H9 (cell line): ENCODE data around the gene PI4K2A. TPM values are rescaled to one million over a fixed set of nuclear protein-coding genes. Genes with fewer than 3 reads are reported as not detected.

ENCODE experiments used
- DNase-seq: peaks from one replicate; pipeline ENCODE4 v3.0.0-alpha.2; 2017
- H2AFZ ChIP-seq: one replicate; pipeline ENCODE4 v1.6.1; 2013; ENCODE audit warnings: mild to moderate bottlenecking, low read length, control low read depth, moderate library complexity
- H2AK5ac ChIP-seq: 2 replicates; pipeline ENCODE4 v1.6.1; 2013; ENCODE audit warnings: low read length, control low read depth, mixed read lengths; ENCODE audit not compliant: insufficient read length
- H2BK120ac ChIP-seq: one replicate; pipeline ENCODE4 v1.6.1; 2013; ENCODE audit warnings: low read depth, mild to moderate bottlenecking, low read length, control low read depth, inconsistent platforms; ENCODE audit not compliant: poor library complexity, severe bottlenecking
- H2BK12ac ChIP-seq: 2 replicates; pipeline ENCODE4 v1.6.1; 2013; ENCODE audit warnings: low read length, control low read depth, mixed read lengths, low read depth; ENCODE audit not compliant: insufficient read length
- H2BK15ac ChIP-seq: 2 replicates; pipeline ENCODE4 v1.6.1; 2013; ENCODE audit warnings: low read depth, low read length, control low read depth
- H2BK20ac ChIP-seq: one replicate; pipeline ENCODE4 v1.6.1; 2013; ENCODE audit warnings: low read depth, mild to moderate bottlenecking, low read length, control low read depth, inconsistent platforms; ENCODE audit not compliant: poor library complexity, severe bottlenecking
- H2BK5ac ChIP-seq: 2 replicates; pipeline ENCODE4 v1.6.1; 2013; ENCODE audit warnings: low read length, control low read depth, mixed read lengths; ENCODE audit not compliant: insufficient read length
- H3K14ac ChIP-seq: 2 replicates; pipeline ENCODE4 v1.6.1; 2013; ENCODE audit warnings: low read length, control low read depth; ENCODE audit not compliant: insufficient read depth
- H3K18ac ChIP-seq: 2 replicates; pipeline ENCODE4 v1.6.1; 2013; ENCODE audit warnings: low read depth, mild to moderate bottlenecking, mixed read lengths, low read length, control low read depth; ENCODE audit not compliant: insufficient read length
- H3K23ac ChIP-seq: 2 replicates; pipeline ENCODE4 v1.6.1; 2013; ENCODE audit warnings: low read length, control low read depth, mixed read lengths, low read depth; ENCODE audit not compliant: insufficient read length
- H3K23me2 ChIP-seq: 2 replicates; pipeline ENCODE4 v1.6.1; 2013; ENCODE audit warnings: low read depth, mild to moderate bottlenecking, mixed read lengths, low read length, control low read depth; ENCODE audit not compliant: insufficient read length, poor library complexity, severe bottlenecking
- H3K27ac ChIP-seq: 2 replicates; pipeline ENCODE4 v1.5.1; 2013; ENCODE audit warnings: low read length, control low read depth, mixed read lengths, low read depth; ENCODE audit not compliant: insufficient read length
- H3K27me3 ChIP-seq: 2 replicates; pipeline ENCODE4 v1.6.1; 2013; ENCODE audit warnings: low read length, control low read depth, inconsistent platforms; ENCODE audit not compliant: insufficient read depth
- H3K4ac ChIP-seq: 2 replicates; pipeline ENCODE4 v1.6.1; 2013; ENCODE audit warnings: low read depth, mild to moderate bottlenecking, control low read depth, inconsistent platforms, low read length, moderate library complexity
- H3K4me1 ChIP-seq: 2 replicates; pipeline ENCODE4 v1.6.1; 2013; ENCODE audit warnings: low read length, control low read depth, inconsistent platforms; ENCODE audit not compliant: insufficient read depth
- H3K4me2 ChIP-seq: 2 replicates; pipeline ENCODE4 v1.6.1; 2013; ENCODE audit warnings: low read length, control low read depth, mixed read lengths; ENCODE audit not compliant: insufficient read length, insufficient read depth
- H3K56ac ChIP-seq: 2 replicates; pipeline ENCODE4 v1.6.1; 2013; ENCODE audit warnings: low read depth, mild to moderate bottlenecking, mixed read lengths, low read length, control low read depth; ENCODE audit not compliant: insufficient read length
- H3K79me1 ChIP-seq: 2 replicates; pipeline ENCODE4 v1.6.1; 2013; ENCODE audit warnings: low read depth, mild to moderate bottlenecking, moderate library complexity, low read length, control low read depth, inconsistent platforms; ENCODE audit not compliant: insufficient read depth, poor library complexity, severe bottlenecking
- H3K79me2 ChIP-seq: 2 replicates; pipeline ENCODE4 v1.6.1; 2013; ENCODE audit warnings: low read length, control low read depth, inconsistent platforms; ENCODE audit not compliant: insufficient read depth
- H3K9ac ChIP-seq: 2 replicates; pipeline ENCODE4 v1.6.1; 2013; ENCODE audit warnings: low read length, control low read depth, mixed read lengths; ENCODE audit not compliant: insufficient read length; ENCODE audit errors: extremely low read depth
- H3K9me3 ChIP-seq: one replicate; pipeline ENCODE4 v1.6.1; 2013; ENCODE audit warnings: low read depth, low read length, inconsistent platforms; ENCODE audit not compliant: control insufficient read depth
- H3T11ph ChIP-seq: one replicate; pipeline ENCODE4 v1.6.1; 2013; ENCODE audit warnings: mild to moderate bottlenecking, low read length, control low read depth, inconsistent platforms
- H4K20me1 ChIP-seq: one replicate; pipeline ENCODE4 v1.6.1; 2013; ENCODE audit not compliant: control insufficient read depth, insufficient read length, insufficient read depth
- H4K5ac ChIP-seq: 2 replicates; pipeline ENCODE4 v1.6.1; 2013; ENCODE audit warnings: low read depth, mild to moderate bottlenecking, mixed read lengths, low read length, control low read depth; ENCODE audit not compliant: insufficient read length
- H4K8ac ChIP-seq: replicated peaks from 2 replicates; pipeline ENCODE4 v1.6.1; 2013; ENCODE audit warnings: low read length, control low read depth, mixed read lengths, low read depth; ENCODE audit not compliant: insufficient read length
- H4K91ac ChIP-seq: 2 replicates; pipeline ENCODE4 v1.6.1; 2013; ENCODE audit warnings: low read depth, mild to moderate bottlenecking, moderate library complexity, mixed read lengths, low read length, control low read depth; ENCODE audit not compliant: insufficient read length
- H3K27ac Mint-ChIP-seq, 3 experiments: 2 replicates in 2 of 3; 3 replicates in 1 of 3; pipeline ENCODE4 v1.8.0; 2020 to 2021; ENCODE audit warnings: mixed read lengths in 3 of 3, mild to moderate bottlenecking in 1 of 3, moderate library complexity in 1 of 3
- H3K27me3 Mint-ChIP-seq: 2 replicates; pipeline ENCODE4 v1.8.0; 2021; ENCODE audit warnings: low read depth, mild to moderate bottlenecking, moderate library complexity, mixed read lengths
- H3K36me3 Mint-ChIP-seq, 3 experiments: 2 replicates in 2 of 3; 3 replicates in 1 of 3; pipeline ENCODE4 v1.8.0; 2020 to 2021; ENCODE audit warnings: low read depth in 3 of 3, mixed read lengths in 3 of 3; ENCODE audit not compliant: insufficient read depth in 1 of 3
- H3K4me1 Mint-ChIP-seq, 2 experiments: 2 replicates each; pipeline ENCODE4 v1.8.0; 2020; ENCODE audit warnings: mixed read lengths in 2 of 2
- H3K4me3 Mint-ChIP-seq, 2 experiments: 2 replicates in 1 of 2; 3 replicates in 1 of 2; pipeline ENCODE4 v1.8.0; 2020 to 2021; ENCODE audit warnings: mild to moderate bottlenecking in 2 of 2, mixed read lengths in 2 of 2, moderate library complexity in 1 of 2
- H3K9me3 Mint-ChIP-seq, 2 experiments: 2 replicates in 1 of 2; 3 replicates in 1 of 2; pipeline ENCODE4 v1.8.0; 2020; ENCODE audit warnings: mild to moderate bottlenecking in 2 of 2, mixed read lengths in 2 of 2, moderate library complexity in 1 of 2
- WGBS: extraction: QIAGEN DNeasy Blood & Tissue Kit; methylation state at CpG from one replicate; pipeline ENCODE4 v1.1.7; 2013; ENCODE audit warnings: missing lambda C conversion rate, low lambda C conversion rate, mixed read lengths; ENCODE audit not compliant: insufficient read length; ENCODE audit errors: extremely low coverage; 5-methylcytosine and 5-hydroxymethylcytosine counted together
- total RNA-seq: library from RNA; stranded (reverse); gene quantifications from 2 replicates; pipeline ENCODE4 v1.2.1, GENCODE V29; 2021
- TF ChIP-seq, protein P1 (sequence below): fragments of 200-600 bp; sonication (generic); conservative IDR thresholded peaks from 3 replicates; pipeline ENCODE4 v1.8.0; 2021; ENCODE audit warnings: antibody characterized with exemption, mild to moderate bottlenecking

PI4K2A gene
- total RNA-seq, 1 experiment from 2014 or later: 30.9 TPM

DNA sequence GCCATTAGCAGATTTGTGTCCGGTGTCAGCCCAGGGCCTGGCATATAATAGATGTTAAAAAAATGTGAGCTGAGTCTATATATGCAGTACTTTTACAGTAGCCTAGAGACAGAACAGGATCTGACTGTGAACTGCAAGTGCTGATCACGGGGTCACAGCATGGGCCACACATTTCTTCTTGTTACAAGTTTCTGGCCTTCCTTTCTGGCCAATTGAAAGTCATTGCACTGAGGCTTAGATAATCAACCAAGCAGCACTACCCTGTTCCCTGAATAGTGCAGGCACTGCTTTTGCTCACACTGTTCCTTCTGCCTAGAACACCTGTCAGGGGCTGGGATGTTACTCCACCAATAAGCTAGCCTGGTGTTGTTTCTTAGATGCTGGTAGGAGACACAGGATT, 67.7 kb downstream of the PI4K2A start:
- WGBS: no CpG with 5 or more reads among the region's 2 CpGs
- Histone ChIP-seq H3K23me2 (peaks cover 4% of the 10 kb centered on the region), H2BK5ac (no peak overlapping the region), H4K5ac (no peak overlapping the region), H2BK120ac (no peak overlapping the region), H3K9ac (no peak overlapping the region), H3K18ac (no peak overlapping the region), H2BK15ac (no peak overlapping the region), H3K4me1 (peaks cover 4% of the 10 kb centered on the region; the same call in 1 of the 2 replicates), H2AFZ (no peak overlapping the region), H3K27me3 (no peaks in the 10 kb centered on the region), H3K14ac (no peak overlapping the region), H3K56ac (no peak overlapping the region), H3K4ac (no peak overlapping the region), H3K4me2 (no peak overlapping the region), H2BK12ac (no peak overlapping the region), H4K8ac (no peak overlapping the region), H3K23ac (no peak overlapping the region), H3T11ph (no peak overlapping the region), H4K91ac (no peak overlapping the region), H2BK20ac (no peak overlapping the region), H3K27ac (no peak overlapping the region), H3K79me1 (no peaks in the 10 kb centered on the region), H2AK5ac (no peak overlapping the region), H3K79me2 (no peaks in the 10 kb centered on the region), H4K20me1 (no peaks in the 10 kb centered on the region), H3K9me3 (no peaks in the 10 kb centered on the region)
- H3K36me3 Mint-ChIP-seq: peaks cover 0 to 2% (median 0%) of the 10 kb centered on the region in 3 experiments; a peak in 1 of 7 replicates
- H3K4me1 Mint-ChIP-seq: peaks cover 17 to 21% of the 10 kb centered on the region in 2 experiments
- no peak overlapping the region for H3K4me3 Mint-ChIP-seq
- TF ChIP-seq, protein P1, sequence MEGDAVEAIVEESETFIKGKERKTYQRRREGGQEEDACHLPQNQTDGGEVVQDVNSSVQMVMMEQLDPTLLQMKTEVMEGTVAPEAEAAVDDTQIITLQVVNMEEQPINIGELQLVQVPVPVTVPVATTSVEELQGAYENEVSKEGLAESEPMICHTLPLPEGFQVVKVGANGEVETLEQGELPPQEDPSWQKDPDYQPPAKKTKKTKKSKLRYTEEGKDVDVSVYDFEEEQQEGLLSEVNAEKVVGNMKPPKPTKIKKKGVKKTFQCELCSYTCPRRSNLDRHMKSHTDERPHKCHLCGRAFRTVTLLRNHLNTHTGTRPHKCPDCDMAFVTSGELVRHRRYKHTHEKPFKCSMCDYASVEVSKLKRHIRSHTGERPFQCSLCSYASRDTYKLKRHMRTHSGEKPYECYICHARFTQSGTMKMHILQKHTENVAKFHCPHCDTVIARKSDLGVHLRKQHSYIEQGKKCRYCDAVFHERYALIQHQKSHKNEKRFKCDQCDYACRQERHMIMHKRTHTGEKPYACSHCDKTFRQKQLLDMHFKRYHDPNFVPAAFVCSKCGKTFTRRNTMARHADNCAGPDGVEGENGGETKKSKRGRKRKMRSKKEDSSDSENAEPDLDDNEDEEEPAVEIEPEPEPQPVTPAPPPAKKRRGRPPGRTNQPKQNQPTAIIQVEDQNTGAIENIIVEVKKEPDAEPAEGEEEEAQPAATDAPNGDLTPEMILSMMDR: no peak
- H3K27me3 Mint-ChIP-seq: peaks cover 9% of the 10 kb centered on the region
- H3K9me3 Mint-ChIP-seq: no peaks in the 10 kb centered on the region; a peak in 1 of 5 replicates
- H3K27ac Mint-ChIP-seq: no peak overlapping the region
- DNase-seq: no peak
